ENCODE data around the gene ESYT2. TPM values are rescaled to one million over a fixed set of nuclear protein-coding genes. Genes with fewer than 3 reads are reported as not detected.
"Not testable (repeated sequence)": the region's sequence is repeated elsewhere in the genome, so short reads cannot be mapped to it uniquely, and the experiment has no call there.

The ESYT2 gene, protein sequence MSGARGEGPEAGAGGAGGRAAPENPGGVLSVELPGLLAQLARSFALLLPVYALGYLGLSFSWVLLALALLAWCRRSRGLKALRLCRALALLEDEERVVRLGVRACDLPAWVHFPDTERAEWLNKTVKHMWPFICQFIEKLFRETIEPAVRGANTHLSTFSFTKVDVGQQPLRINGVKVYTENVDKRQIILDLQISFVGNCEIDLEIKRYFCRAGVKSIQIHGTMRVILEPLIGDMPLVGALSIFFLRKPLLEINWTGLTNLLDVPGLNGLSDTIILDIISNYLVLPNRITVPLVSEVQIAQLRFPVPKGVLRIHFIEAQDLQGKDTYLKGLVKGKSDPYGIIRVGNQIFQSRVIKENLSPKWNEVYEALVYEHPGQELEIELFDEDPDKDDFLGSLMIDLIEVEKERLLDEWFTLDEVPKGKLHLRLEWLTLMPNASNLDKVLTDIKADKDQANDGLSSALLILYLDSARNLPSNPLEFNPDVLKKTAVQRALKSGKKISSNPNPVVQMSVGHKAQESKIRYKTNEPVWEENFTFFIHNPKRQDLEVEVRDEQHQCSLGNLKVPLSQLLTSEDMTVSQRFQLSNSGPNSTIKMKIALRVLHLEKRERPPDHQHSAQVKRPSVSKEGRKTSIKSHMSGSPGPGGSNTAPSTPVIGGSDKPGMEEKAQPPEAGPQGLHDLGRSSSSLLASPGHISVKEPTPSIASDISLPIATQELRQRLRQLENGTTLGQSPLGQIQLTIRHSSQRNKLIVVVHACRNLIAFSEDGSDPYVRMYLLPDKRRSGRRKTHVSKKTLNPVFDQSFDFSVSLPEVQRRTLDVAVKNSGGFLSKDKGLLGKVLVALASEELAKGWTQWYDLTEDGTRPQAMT
- 10 to 100 TPM; 30.7 to 36.9 TPM for total RNA-seq
- 25.1 TPM for polyA plus RNA-seq (2013, experiment 1 of 2)
- polyA plus RNA-seq (2013, experiment 2 of 2), result 23.1 TPM
- long read RNA-seq, experiment 1, full-length matches to known transcripts, result 3 of 9 reads
- long read RNA-seq, experiment 1, partial matches to known transcripts, result 1 of 9 reads
- long read RNA-seq, experiment 1, other reads (novel, unspliced or antisense), result 5 of 9 reads
- long read RNA-seq, experiment 2, full-length matches to known transcripts, result 45 of 61 reads
- long read RNA-seq, experiment 2, partial matches to known transcripts, result 4 of 61 reads
- long read RNA-seq, experiment 2, other reads (novel, unspliced or antisense), result 12 of 61 reads
- long read RNA-seq, experiment 3, partial matches to known transcripts, result 5 of 9 reads
- long read RNA-seq, experiment 3, other reads (novel, unspliced or antisense), result 4 of 9 reads
- long read RNA-seq, experiment 4, partial matches to known transcripts, result 1 of 2 reads
- long read RNA-seq, experiment 4, other reads (novel, unspliced or antisense), result 1 of 2 reads

DNA sequence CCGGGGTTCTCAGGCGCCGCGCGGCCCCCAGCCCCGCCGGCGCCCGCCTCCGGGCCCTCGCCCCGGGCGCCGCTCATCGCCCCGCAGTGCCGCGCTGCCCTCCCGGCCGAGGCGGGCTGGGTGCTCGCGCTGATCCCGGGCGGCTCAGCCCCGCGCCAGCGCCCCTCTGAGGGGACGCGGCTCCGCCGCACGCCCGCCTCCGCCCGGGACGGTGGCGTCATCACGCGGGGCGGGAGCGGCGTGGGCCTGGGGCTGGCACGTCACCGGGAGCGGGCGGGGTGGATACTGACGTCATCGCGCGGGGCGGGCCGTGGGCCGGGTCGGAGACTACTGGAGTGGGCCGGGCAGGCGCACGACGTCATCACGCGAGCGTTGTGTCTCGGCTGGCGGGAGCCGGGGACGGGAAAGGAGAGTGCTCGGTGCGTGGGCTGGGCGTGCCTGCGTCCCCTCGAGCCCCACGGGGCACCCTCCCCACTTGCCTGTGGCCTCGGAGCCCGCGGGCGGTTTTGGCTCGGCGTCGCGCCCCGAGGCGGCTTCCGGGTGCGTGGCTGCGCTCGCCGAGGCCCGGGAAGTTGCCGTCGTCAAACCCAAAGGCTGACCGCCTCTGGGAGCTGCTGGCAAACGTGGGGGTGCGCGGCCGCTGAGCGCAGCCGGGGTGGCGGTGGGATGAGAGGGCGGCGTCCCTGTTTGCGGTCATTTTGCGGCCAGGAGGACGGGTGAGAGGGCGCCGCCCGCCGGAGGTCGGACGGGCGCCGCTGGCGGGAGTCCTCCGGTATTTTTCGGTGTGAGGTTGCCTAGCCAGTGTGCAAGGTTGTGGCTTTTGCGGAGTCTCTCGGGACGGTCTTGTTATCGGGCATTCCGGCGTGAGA lies at the start of gene ESYT2:
Gene ESYT2, minus strand, starts transcription at position 168 of the 869 bp plus-strand sequence. Its CDS starts 91 bp downstream, at position 77.
- Mint-ChIP-seq H3K27ac (peak within 1 kb of the TSS; percentile 89), H3K4me3 (peak within 1 kb of the TSS; percentile 65), H3K27me3 (ENCODE audit: insufficient read depth) (peaks cover 2% of the 10 kb centered on the region), H3K4me1 (peaks cover 19% of the 10 kb centered on the region), H3K36me3 (ENCODE audit: low read depth) (no peaks in the 10 kb centered on the region), H3K9me3 (no peaks in the 10 kb centered on the region)
- WGBS, 2 experiments (ENCODE audit: insufficient coverage in 1 of 2, insufficient read length in 1 of 2), result 0% methylated on average over 42 to 120 of the region's 120 CpGs
- DNase-seq, result peak; percentile 93
- Histone ChIP-seq H3K27ac (ENCODE audit: low read depth, low read length) (peak within 1 kb of the TSS; percentile 90), H3K9me3 (ENCODE audit: control insufficient read depth, low read length) (no peaks in the 10 kb centered on the region), H3K4me3 (ENCODE audit: low read length) (peak within 1 kb of the TSS; percentile 86), H3K4me1 (ENCODE audit: control insufficient read depth, insufficient read depth, low read length) (peaks cover 2% of the 10 kb centered on the region), H3K27me3 (ENCODE audit: control insufficient read depth, insufficient read depth, low read length, poor library complexity, severe bottlenecking) (no peaks in the 10 kb centered on the region), H3K36me3 (ENCODE audit: control insufficient read depth, insufficient read depth, low read length) (no peaks in the 10 kb centered on the region), H3K9ac (ENCODE audit: extremely low read depth, low read length, poor library complexity, severe bottlenecking) (peak within 1 kb of the TSS; percentile 88)
- TF ChIP-seq CTCF (conservative IDR thresholded peaks at IDR 0.05), result peak; percentile 29

GRCh38 chr7:158878151-158879079 lies 49.1 kb upstream of the ESYT2 start:
- Mint-ChIP-seq H3K36me3 (ENCODE audit: low read depth) (peaks cover 69% of the 10 kb centered on the region), H3K27ac (peak overlapping the region; percentile 64)
- not testable (repeated sequence) for DNase-seq; H3K9me3 Mint-ChIP-seq; H3K27me3 Mint-ChIP-seq (ENCODE audit: insufficient read depth); H3K4me1 Mint-ChIP-seq; H3K4me1 ChIP-seq (ENCODE audit: control insufficient read depth, insufficient read depth, low read length); H3K27me3 ChIP-seq (ENCODE audit: control insufficient read depth, insufficient read depth, low read length, poor library complexity, severe bottlenecking); H3K9me3 ChIP-seq (ENCODE audit: control insufficient read depth, low read length); H3K4me3 ChIP-seq (ENCODE audit: low read length); H3K4me3 Mint-ChIP-seq; H3K9ac ChIP-seq (ENCODE audit: extremely low read depth, low read length, poor library complexity, severe bottlenecking); H3K27ac ChIP-seq (ENCODE audit: low read depth, low read length)
- peaks cover 27% of the 10 kb centered on the region for H3K36me3 ChIP-seq (ENCODE audit: control insufficient read depth, insufficient read depth, low read length)
- 88 to 91% methylated on average over 11 to 41 of the region's 41 CpGs for WGBS, 2 experiments (ENCODE audit: insufficient coverage in 1 of 2, insufficient read length in 1 of 2)
